Gastroesophageal sphincter (tissue), 4 donors: ENCODE data around the gene RASGRP1. TPM values are rescaled to one million over a fixed set of nuclear protein-coding genes. Genes with fewer than 3 reads are reported as not detected.
A peak's percentile ranks its signal among the peaks of the same experiment; 100 is the strongest.

Experiments
- ATAC-seq: fragments of 150-250 bp; one replicate; pipeline ENCODE4 v1.9.1; 2016; ENCODE audit warnings: mild to moderate bottlenecking, moderate library complexity
- H3K27ac ChIP-seq, 4 donors: fragments of 200-600 bp; sonication (generic) in 3 of 4; 1 replicate in 3 of 4; 2 replicates in 1 of 4; pipeline ENCODE4 v1.5.1; 2016 to 2019
- H3K27me3 ChIP-seq: fragments of 200-600 bp; sonication (generic); one replicate; pipeline ENCODE4 v1.5.1; 2019
- H3K36me3 ChIP-seq, 2 donors: fragments of 200-600 bp; sonication (generic); one replicate each; pipeline ENCODE4 v1.5.1; 2019; ENCODE audit warnings: control low read depth in 1 of 2
- H3K4me1 ChIP-seq, 3 donors: fragments of 200-600 bp; sonication (generic); 1 replicate in 2 of 3; 2 replicates in 1 of 3; pipeline ENCODE4 v1.5.1; 2016 to 2019; ENCODE audit warnings: control low read depth in 2 of 3
- H3K4me3 ChIP-seq, 2 donors: fragments of 200-600 bp; sonication (generic); one replicate each; pipeline ENCODE4 v1.5.1; 2019; ENCODE audit warnings: mild to moderate bottlenecking in 1 of 2, moderate library complexity in 1 of 2
- H3K9me3 ChIP-seq, 3 donors: fragments of 200-600 bp; sonication (generic); one replicate each; pipeline ENCODE4 v1.5.1; 2017 to 2019; ENCODE audit warnings: control low read depth in 2 of 3
- CTCF ChIP-seq, 4 experiments: fragments of 200-600 bp in 2 of 4; fragments of 450-650 bp in 2 of 4; sonication (generic) in 1 of 4; IDR thresholded peaks; one replicate each; pipeline ENCODE4 v1.5.1; 2017 to 2019; ENCODE audit warnings: antibody characterized with exemption in 4 of 4, mild to moderate bottlenecking in 2 of 4, moderate library complexity in 2 of 4
- EP300 ChIP-seq: sonication (generic); formaldehyde crosslinking; IDR thresholded peaks from one replicate; pipeline ENCODE4 v1.6.1; 2017; ENCODE audit warnings: antibody characterized with exemption, mild to moderate bottlenecking
- POLR2A ChIP-seq, 2 donors: fragments of 450-650 bp; IDR thresholded peaks; one replicate each; pipeline ENCODE4 v1.6.1; 2017; ENCODE audit warnings: antibody characterized with exemption in 2 of 2, mild to moderate bottlenecking in 2 of 2, moderate library complexity in 1 of 2
- POLR2AphosphoS5 ChIP-seq: sonication (generic); formaldehyde crosslinking; IDR thresholded peaks from one replicate; pipeline ENCODE4 v1.6.1; 2017; ENCODE audit warnings: antibody characterized with exemption
- WGBS, 2 donors: methylation state at CpG; one replicate each; pipeline ENCODE4 v1.1.5; 2018; ENCODE audit warnings: low coverage in 1 of 2; 5-methylcytosine and 5-hydroxymethylcytosine counted together
- total RNA-seq, 4 donors: library from RNA; depleted of rRNA; stranded (reverse); fragments of >200 nt; gene quantifications; one replicate each; pipeline ENCODE4 v1.1.0, GENCODE V29; 2016

Gene RASGRP1
- total RNA-seq, 4 donors from 2014 or later: 0.16 to 0.81 (median 0.55) TPM

GRCh38 chr15:38476120-38476519 lies 88.5 kb downstream of the RASGRP1 start:
- Histone ChIP-seq H3K4me1 (no peaks in the 10 kb centered on the region), H3K27ac (no peak overlapping the region), H3K36me3 (peaks cover 0 to 74% of the 10 kb centered on the region in 2 donors), H3K4me3 (no peak overlapping the region), H3K9me3 (no peaks in the 10 kb centered on the region), H3K27me3 (no peaks in the 10 kb centered on the region)
- ATAC-seq: no peak
- 88 to 100% methylated on average over 1 of the region's 1 CpG for WGBS, 2 donors
- TF ChIP-seq EP300: no peak
- no peak for TF ChIP-seq CTCF (IDR thresholded peaks at IDR 0.05)
- no peak for TF ChIP-seq POLR2A (IDR thresholded peaks at IDR 0.05)
- TF ChIP-seq POLR2AphosphoS5: no peak

- H3K4me3 ChIP-seq: no peak overlapping the region
- no peaks in the 10 kb centered on the region for H3K4me1 ChIP-seq
- WGBS, 2 donors: 60 to 84% methylated on average over 1 to 2 of the region's 2 CpGs
- no peak for ATAC-seq
- H3K9me3 ChIP-seq: no peaks in the 10 kb centered on the region
- TF ChIP-seq EP300: no peak
- no peak for TF ChIP-seq CTCF (IDR thresholded peaks at IDR 0.05)
- no peaks in the 10 kb centered on the region for H3K27me3 ChIP-seq
- H3K27ac ChIP-seq: no peak overlapping the region
- peaks cover 0 to 77% of the 10 kb centered on the region in 2 donors for H3K36me3 ChIP-seq
These were observed 89.3 kb downstream of the RASGRP1 start for GRCh38 chr15:38475361-38475760.

GRCh38 chr15:38474155-38474757 lies 90.4 kb downstream of the RASGRP1 start:
- no peak overlapping the region for H3K4me3 ChIP-seq
- H3K9me3 ChIP-seq: no peaks in the 10 kb centered on the region
- H3K27me3 ChIP-seq: no peaks in the 10 kb centered on the region
- peaks cover 0 to 81% of the 10 kb centered on the region in 2 donors for H3K36me3 ChIP-seq
- TF ChIP-seq CTCF (IDR thresholded peaks at IDR 0.05): peak; percentile 8 to 59 (median 54)
- no peak for TF ChIP-seq POLR2A (IDR thresholded peaks at IDR 0.05)
- ATAC-seq: peak; percentile 58
- 53% methylated on average over 4 of the region's 4 CpGs; no CpG with 5 or more reads in 1 of the 2 donors for WGBS, 2 donors
- no peaks in the 10 kb centered on the region for H3K4me1 ChIP-seq
- H3K27ac ChIP-seq: no peak overlapping the region

GRCh38 chr15:38471974-38472373 lies 92.6 kb downstream of the RASGRP1 start:
- H3K9me3 ChIP-seq: no peaks in the 10 kb centered on the region
- peaks cover 0 to 76% of the 10 kb centered on the region in 2 donors for H3K36me3 ChIP-seq
- no peak for ATAC-seq
- WGBS, 2 donors: 63 to 82% methylated on average over 2 of the region's 2 CpGs
- H3K27ac ChIP-seq: no peak overlapping the region
- no peaks in the 10 kb centered on the region for H3K4me1 ChIP-seq
- TF ChIP-seq POLR2A (IDR thresholded peaks at IDR 0.05) (no peak), CTCF (IDR thresholded peaks at IDR 0.05) (no peak)
- no peaks in the 10 kb centered on the region for H3K27me3 ChIP-seq
- no peak overlapping the region for H3K4me3 ChIP-seq

GRCh38 chr15:38470816-38471215 lies 93.8 kb downstream of the RASGRP1 start:
- Histone ChIP-seq H3K4me1 (no peaks in the 10 kb centered on the region), H3K36me3 (peaks cover 0 to 68% of the 10 kb centered on the region in 2 donors), H3K4me3 (no peak overlapping the region), H3K9me3 (no peaks in the 10 kb centered on the region), H3K27ac (no peak overlapping the region), H3K27me3 (no peaks in the 10 kb centered on the region)
- ATAC-seq: no peak
- no peak for TF ChIP-seq POLR2A (IDR thresholded peaks at IDR 0.05)
- no peak for TF ChIP-seq CTCF (IDR thresholded peaks at IDR 0.05)
- TF ChIP-seq POLR2AphosphoS5: no peak
- TF ChIP-seq EP300: no peak
- 84 to 100% methylated on average over 1 of the region's 1 CpG for WGBS, 2 donors
